DND-41 (cell line): Measurements from ENCODE around the gene GLUD2.
"Not testable (repeated sequence)": the region's sequence is repeated elsewhere in the genome, so short reads cannot be mapped to it uniquely, and the experiment has no call there.

ENCODE experiments used
- ATAC-seq: fragments of 200-7000 bp; cut with Tn5 transposase; 3 replicates; pipeline ENCODE4 v1.9.1; 2021; ENCODE audit warnings: low read depth; ENCODE audit not compliant: insufficient read depth
- DNase-seq: peaks from one replicate; pipeline ENCODE4 v3.0.0-alpha.2; 2020
- H2AFZ ChIP-seq: 2 replicates; pipeline ENCODE4 v1.6.0; 2012; ENCODE audit warnings: low read depth, low read length
- H3K27ac ChIP-seq: 2 replicates; pipeline ENCODE4 v1.5.1; 2012; ENCODE audit warnings: low read length, inconsistent platforms
- H3K27me3 ChIP-seq: fragments of 200-600 bp; sonication (generic); 2 replicates; pipeline ENCODE4 v1.6.0; 2012; ENCODE audit warnings: low read length, mild to moderate bottlenecking, inconsistent platforms; ENCODE audit not compliant: insufficient read depth, poor library complexity
- H3K36me3 ChIP-seq: 2 replicates; pipeline ENCODE4 v1.5.1; 2012; ENCODE audit warnings: low read length, inconsistent platforms; ENCODE audit not compliant: insufficient read depth
- H3K4me1 ChIP-seq: 2 replicates; pipeline ENCODE4 v1.5.1; 2012; ENCODE audit warnings: mild to moderate bottlenecking, low read length; ENCODE audit not compliant: insufficient read depth
- H3K4me2 ChIP-seq: 2 replicates; pipeline ENCODE4 v1.6.0; 2012; ENCODE audit warnings: mild to moderate bottlenecking, moderate library complexity, low read length, inconsistent platforms; ENCODE audit not compliant: insufficient read depth
- H3K4me3 ChIP-seq, 2 experiments: fragments of 200-600 bp in 1 of 2; shearing (Covaris generic) in 1 of 2; 2 replicates each; pipeline ENCODE4 v1.5.1; 2012 to 2016; ENCODE audit warnings: inconsistent platforms in 2 of 2, low read length in 2 of 2, mild to moderate bottlenecking in 2 of 2, low read depth in 1 of 2, moderate library complexity in 1 of 2
- H3K79me2 ChIP-seq: 2 replicates; pipeline ENCODE4 v1.6.0; 2012; ENCODE audit warnings: low read length, inconsistent platforms; ENCODE audit not compliant: insufficient read depth
- H3K9ac ChIP-seq: 2 replicates; pipeline ENCODE4 v1.6.0; 2012; ENCODE audit warnings: low read depth, mild to moderate bottlenecking, inconsistent platforms, low read length, moderate library complexity
- H3K9me3 ChIP-seq: 2 replicates; pipeline ENCODE4 v1.5.1; 2012; ENCODE audit warnings: low read length, moderate library complexity, mild to moderate bottlenecking, inconsistent platforms; ENCODE audit not compliant: insufficient read depth, severe bottlenecking
- H4K20me1 ChIP-seq: 2 replicates; pipeline ENCODE4 v1.6.0; 2012; ENCODE audit warnings: low read length; ENCODE audit not compliant: insufficient read depth
- CTCF ChIP-seq: IDR thresholded peaks from 2 replicates; pipeline ENCODE4 v1.5.1; 2012; ENCODE audit warnings: borderline replicate concordance, low read length, moderate library complexity, mild to moderate bottlenecking; ENCODE audit not compliant: poor library complexity, severe bottlenecking; ENCODE audit errors: extremely low read depth
- EZH2 ChIP-seq: IDR thresholded peaks from 3 replicates; pipeline ENCODE4 v1.6.1; 2012; ENCODE audit warnings: borderline replicate concordance, low read depth, mild to moderate bottlenecking, moderate library complexity, low read length, inconsistent platforms; ENCODE audit not compliant: severe bottlenecking

Gene GLUD2

GRCh38 chrX:121062289-121062688 is 14.9 kb downstream of the GLUD2 start:
- H3K9ac ChIP-seq, result no peak overlapping the region
- H3K4me2 ChIP-seq, result no peak overlapping the region
- H3K4me1 ChIP-seq, result no peaks in the 10 kb centered on the region
- no peaks in the 10 kb centered on the region for H3K79me2 ChIP-seq
- H3K27me3 ChIP-seq, result no peaks in the 10 kb centered on the region
- no peaks in the 10 kb centered on the region for H3K36me3 ChIP-seq
- H3K9me3 ChIP-seq, result no peaks in the 10 kb centered on the region
- TF ChIP-seq EZH2, result no peak
- TF ChIP-seq CTCF, result no peak
- H2AFZ ChIP-seq, result no peak overlapping the region
- H4K20me1 ChIP-seq, result no peaks in the 10 kb centered on the region
- DNase-seq (no peak), ATAC-seq (no peak)
- H3K27ac ChIP-seq, result no peak overlapping the region
- no peak overlapping the region for H3K4me3 ChIP-seq

- no peak overlapping the region for H3K27ac ChIP-seq
- TF ChIP-seq EZH2 (no peak), CTCF (no peak)
- ATAC-seq, result no peak
- H2AFZ ChIP-seq, result no peak overlapping the region
- DNase-seq, result no peak
- no peak overlapping the region for H3K9ac ChIP-seq
- no peaks in the 10 kb centered on the region for H3K27me3 ChIP-seq
- H3K36me3 ChIP-seq, result no peaks in the 10 kb centered on the region
- H3K4me1 ChIP-seq, result no peaks in the 10 kb centered on the region
- no peaks in the 10 kb centered on the region for H4K20me1 ChIP-seq
- no peak overlapping the region for H3K4me2 ChIP-seq
- H3K4me3 ChIP-seq, result no peak overlapping the region
- no peaks in the 10 kb centered on the region for H3K9me3 ChIP-seq
- no peaks in the 10 kb centered on the region for H3K79me2 ChIP-seq
Measured at GRCh38 chrX:121064579-121064978, 17.2 kb downstream of the GLUD2 start.

- H3K4me3 ChIP-seq, H2AFZ ChIP-seq, DNase-seq, H3K4me1 ChIP-seq, H3K9ac ChIP-seq, H3K9me3 ChIP-seq, H3K4me2 ChIP-seq, H3K27ac ChIP-seq, H3K36me3 ChIP-seq, ATAC-seq, H3K27me3 ChIP-seq, H4K20me1 ChIP-seq, H3K79me2 ChIP-seq: not testable (repeated sequence)
Measured at GRCh38 chrX:121084247-121084646, 36.8 kb downstream of the GLUD2 start.

- H3K4me1 ChIP-seq, result no peaks in the 10 kb centered on the region
- no peak for DNase-seq
- H2AFZ ChIP-seq, result no peak overlapping the region
- no peaks in the 10 kb centered on the region for H3K79me2 ChIP-seq
- no peak overlapping the region for H3K4me2 ChIP-seq
- no peak overlapping the region for H3K4me3 ChIP-seq
- ATAC-seq, result no peak
- TF ChIP-seq CTCF (no peak), EZH2 (no peak)
- no peaks in the 10 kb centered on the region for H4K20me1 ChIP-seq
- H3K9me3 ChIP-seq, result no peaks in the 10 kb centered on the region
- H3K27me3 ChIP-seq, result no peaks in the 10 kb centered on the region
- H3K9ac ChIP-seq, result no peak overlapping the region
- no peak overlapping the region for H3K27ac ChIP-seq
- H3K36me3 ChIP-seq, result no peaks in the 10 kb centered on the region
Measured at GRCh38 chrX:121084903-121085611, 37.6 kb downstream of the GLUD2 start.
